Measurements from ENCODE around the gene FARP1. TPM values are rescaled to one million over a fixed set of nuclear protein-coding genes. Genes with fewer than 3 reads are reported as not detected.

The FARP1 gene
- total RNA-seq, 1 donor from 2014 or later = 128 TPM

GRCh38 chr13:98389319-98389718 is 246.4 kb downstream of the FARP1 start:
- no peak overlapping the region for H3K4me2 ChIP-seq (ENCODE audit: low read length)
- peaks cover 10% of the 10 kb centered on the region for H3K4me1 Mint-ChIP-seq (ENCODE audit: low read depth, unreplicated experiment)
- DNase-seq (ENCODE audit: low read depth) = peak; percentile 18
- no peaks in the 10 kb centered on the region for H3K9me3 Mint-ChIP-seq (ENCODE audit: unreplicated experiment)
- peaks cover 9% of the 10 kb centered on the region for H3K4me1 ChIP-seq (ENCODE audit: insufficient read depth, low read length)
- H3K4me3 Mint-ChIP-seq (ENCODE audit: unreplicated experiment) = no peak overlapping the region
- H3K27me3 ChIP-seq (ENCODE audit: insufficient read depth, low read length) = no peaks in the 10 kb centered on the region
- H3K9me3 ChIP-seq (ENCODE audit: insufficient read depth, low read depth, low read length) = no peaks in the 10 kb centered on the region
- H3K27ac ChIP-seq (ENCODE audit: low read depth, low read length) = no peak overlapping the region
- H3K27me3 Mint-ChIP-seq (ENCODE audit: low read depth, unreplicated experiment) = no peaks in the 10 kb centered on the region
- peaks cover 30% of the 10 kb centered on the region for H3K36me3 Mint-ChIP-seq (ENCODE audit: low read depth, unreplicated experiment)
- H3K9ac ChIP-seq (ENCODE audit: low read length) = no peak overlapping the region
- no peak overlapping the region for H3K27ac Mint-ChIP-seq (ENCODE audit: unreplicated experiment)
- H3K4me3 ChIP-seq (ENCODE audit: insufficient read depth, low read depth, low read length) = no peak overlapping the region
- no peaks in the 10 kb centered on the region for H3K79me2 ChIP-seq (ENCODE audit: insufficient read depth, low read length)
- TF ChIP-seq EZH2 (IDR thresholded peaks at IDR 0.05; ENCODE audit: insufficient read depth, low read length) = no peak
- no peak for TF ChIP-seq CTCF (IDR thresholded peaks at IDR 0.05; ENCODE audit: insufficient read depth, low read depth, low read length)
- H4K20me1 ChIP-seq (ENCODE audit: insufficient read depth, low read length) = no peaks in the 10 kb centered on the region
- peaks cover 41% of the 10 kb centered on the region for H3K36me3 ChIP-seq (ENCODE audit: insufficient read depth, low read length)
- no peak overlapping the region for H2AFZ ChIP-seq (ENCODE audit: low read depth, low read length)
- FAIRE-seq = no peak

- no peak overlapping the region for H2AFZ ChIP-seq (ENCODE audit: low read depth, low read length)
- H3K9ac ChIP-seq (ENCODE audit: low read length) = no peak overlapping the region
- H3K27ac ChIP-seq (ENCODE audit: low read depth, low read length) = no peak overlapping the region
- TF ChIP-seq EZH2 (IDR thresholded peaks at IDR 0.05; ENCODE audit: insufficient read depth, low read length) (no peak), CTCF (IDR thresholded peaks at IDR 0.05; ENCODE audit: insufficient read depth, low read depth, low read length) (no peak)
- H3K4me2 ChIP-seq (ENCODE audit: low read length) = no peak overlapping the region
- Mint-ChIP-seq H3K27me3 (ENCODE audit: low read depth, unreplicated experiment) (no peaks in the 10 kb centered on the region), H3K4me1 (ENCODE audit: low read depth, unreplicated experiment) (peaks cover 1% of the 10 kb centered on the region), H3K9me3 (ENCODE audit: unreplicated experiment) (no peaks in the 10 kb centered on the region), H3K4me3 (ENCODE audit: unreplicated experiment) (no peak overlapping the region), H3K36me3 (ENCODE audit: low read depth, unreplicated experiment) (peaks cover 28% of the 10 kb centered on the region), H3K27ac (ENCODE audit: unreplicated experiment) (no peak overlapping the region)
- H3K36me3 ChIP-seq (ENCODE audit: insufficient read depth, low read length) = peaks cover 41% of the 10 kb centered on the region
- H3K4me1 ChIP-seq (ENCODE audit: insufficient read depth, low read length) = no peaks in the 10 kb centered on the region
- no peaks in the 10 kb centered on the region for H4K20me1 ChIP-seq (ENCODE audit: insufficient read depth, low read length)
- H3K4me3 ChIP-seq (ENCODE audit: insufficient read depth, low read depth, low read length) = no peak overlapping the region
- H3K79me2 ChIP-seq (ENCODE audit: insufficient read depth, low read length) = no peaks in the 10 kb centered on the region
- H3K27me3 ChIP-seq (ENCODE audit: insufficient read depth, low read length) = no peaks in the 10 kb centered on the region
- FAIRE-seq = no peak
- DNase-seq (ENCODE audit: low read depth) = peak; percentile 16
- H3K9me3 ChIP-seq (ENCODE audit: insufficient read depth, low read depth, low read length) = no peaks in the 10 kb centered on the region
These were observed 247.3 kb downstream of the FARP1 start for GRCh38 chr13:98390086-98390715.

- H2AFZ ChIP-seq (ENCODE audit: low read depth, low read length) = no peak overlapping the region
- no peak overlapping the region for H3K4me3 ChIP-seq (ENCODE audit: insufficient read depth, low read depth, low read length)
- H4K20me1 ChIP-seq (ENCODE audit: insufficient read depth, low read length) = peaks cover 6% of the 10 kb centered on the region
- Mint-ChIP-seq H3K9me3 (ENCODE audit: unreplicated experiment) (no peaks in the 10 kb centered on the region), H3K27ac (ENCODE audit: unreplicated experiment) (no peak overlapping the region), H3K36me3 (ENCODE audit: low read depth, unreplicated experiment) (peaks cover 32% of the 10 kb centered on the region), H3K4me1 (ENCODE audit: low read depth, unreplicated experiment) (no peaks in the 10 kb centered on the region), H3K27me3 (ENCODE audit: low read depth, unreplicated experiment) (no peaks in the 10 kb centered on the region), H3K4me3 (ENCODE audit: unreplicated experiment) (no peak overlapping the region)
- H3K36me3 ChIP-seq (ENCODE audit: insufficient read depth, low read length) = peaks cover 20% of the 10 kb centered on the region
- no peak overlapping the region for H3K4me2 ChIP-seq (ENCODE audit: low read length)
- H3K27ac ChIP-seq (ENCODE audit: low read depth, low read length) = no peak overlapping the region
- no peaks in the 10 kb centered on the region for H3K79me2 ChIP-seq (ENCODE audit: insufficient read depth, low read length)
- H3K27me3 ChIP-seq (ENCODE audit: insufficient read depth, low read length) = no peaks in the 10 kb centered on the region
- no peaks in the 10 kb centered on the region for H3K4me1 ChIP-seq (ENCODE audit: insufficient read depth, low read length)
- TF ChIP-seq EZH2 (IDR thresholded peaks at IDR 0.05; ENCODE audit: insufficient read depth, low read length) (no peak), CTCF (IDR thresholded peaks at IDR 0.05; ENCODE audit: insufficient read depth, low read depth, low read length) (no peak)
- FAIRE-seq (no peak), DNase-seq (ENCODE audit: low read depth) (no peak)
- H3K9ac ChIP-seq (ENCODE audit: low read length) = no peak overlapping the region
- H3K9me3 ChIP-seq (ENCODE audit: insufficient read depth, low read depth, low read length) = no peaks in the 10 kb centered on the region
These were observed 251.0 kb downstream of the FARP1 start for GRCh38 chr13:98393873-98394272.

Data from astrocyte (in vitro differentiated cells and primary cell).